Kidney (tissue), 14 donors: ENCODE measurements around the gene C20orf141. TPM values are rescaled to one million over a fixed set of nuclear protein-coding genes. Genes with fewer than 3 reads are reported as not detected.
A peak's percentile ranks its signal among the peaks of the same experiment; 100 is the strongest.

Experiments
- DNase-seq, 5 donors: peaks; one replicate each; pipeline ENCODE4 v3.0.0-alpha.2; 2013 to 2020
- FAIRE-seq: peaks from 2 replicates; lab custom pipeline; 2012; peaks lifted over from hg19 to GRCh38; lab: Jason Lieb, UNC
- H3K27ac ChIP-seq, 2 donors: one replicate each; pipeline ENCODE4 v1.7.0; 2013; ENCODE audit warnings: low read depth in 2 of 2, low read length in 2 of 2, inconsistent platforms in 1 of 2
- H3K27me3 ChIP-seq: one replicate; pipeline ENCODE4 v1.7.1; 2013; ENCODE audit warnings: low read length, inconsistent platforms; ENCODE audit not compliant: control insufficient read depth, insufficient read depth
- H3K36me3 ChIP-seq, 3 donors: one replicate each; pipeline versions ENCODE4 v1.7.0 to v1.7.1; 2013; ENCODE audit warnings: low read length in 3 of 3, control low read depth in 1 of 3, inconsistent platforms in 1 of 3; ENCODE audit not compliant: insufficient read depth in 3 of 3, control insufficient read depth in 2 of 3
- H3K4me1 ChIP-seq, 3 donors: one replicate each; pipeline versions ENCODE4 v1.7.0 to v1.7.1; 2013; ENCODE audit warnings: low read length in 3 of 3, inconsistent platforms in 1 of 3, low read depth in 1 of 3; ENCODE audit not compliant: control insufficient read depth in 2 of 3, insufficient read depth in 2 of 3
- H3K4me3 ChIP-seq, 3 donors: one replicate each; pipeline versions ENCODE4 v1.7.0 to v1.8.1; 2013; ENCODE audit warnings: low read length in 3 of 3, control low read depth in 1 of 3, inconsistent platforms in 1 of 3
- H3K9ac ChIP-seq, 3 donors: one replicate each; pipeline versions ENCODE4 v1.7.0 to v1.7.1; 2013; ENCODE audit warnings: low read length in 3 of 3, control low read depth in 1 of 3, inconsistent platforms in 1 of 3
- H3K9me3 ChIP-seq, 3 donors: one replicate each; pipeline versions ENCODE4 v1.7.0 to v1.7.1; 2013; ENCODE audit warnings: low read length in 3 of 3, control low read depth in 1 of 3, inconsistent platforms in 1 of 3; ENCODE audit not compliant: control insufficient read depth in 2 of 3, insufficient read depth in 1 of 3
- intact Hi-C: fragments of 100-400 bp; cut with DNase I; formaldehyde crosslinking; loops from one replicate; pipeline ENCODE4 v1.11.1; 2022
- polyA plus RNA-seq: library from polyadenylated mRNA; stranded (reverse); fragments of 350-450 nt; fragmentation: Illumina TruSeq; extraction: RNeasy Lipid Tissue Mini Kit (QIAGEN cat#74804); gene quantifications from one replicate; pipeline ENCODE4 v1.2.3, GENCODE V29; 2014; ENCODE audit warnings: low read depth, low replicate concordance; ENCODE audit not compliant: insufficient read depth
- total RNA-seq: library from RNA; stranded (reverse); fragmentation: NEBNext Ultra II Directional; extraction: Animal tissue kit (Norgen Biotek cat#: 25700); gene quantifications from one replicate; pipeline ENCODE4 v1.2.1, GENCODE V29; 2021
- TF ChIP-seq, protein P1 (sequence below): IDR thresholded peaks from 3 replicates; pipeline ENCODE4 v1.5.1; 2012; ENCODE audit warnings: mild to moderate bottlenecking, moderate library complexity, borderline replicate concordance; ENCODE audit not compliant: insufficient read depth; ENCODE audit errors: extremely low read depth
- donor health status: control.
- donor health status: control.
- donor health status: control.
- donor health status: control.
- donor health status: control.
- donor health status: DM: yes; HTN: yes; CAD: no.
- donor health status: Normal renal cell carcinoma (clear cell type).

Gene C20orf141
- total and polyA plus RNA-seq, 2 donors from 2014 or later: not detected

DNA sequence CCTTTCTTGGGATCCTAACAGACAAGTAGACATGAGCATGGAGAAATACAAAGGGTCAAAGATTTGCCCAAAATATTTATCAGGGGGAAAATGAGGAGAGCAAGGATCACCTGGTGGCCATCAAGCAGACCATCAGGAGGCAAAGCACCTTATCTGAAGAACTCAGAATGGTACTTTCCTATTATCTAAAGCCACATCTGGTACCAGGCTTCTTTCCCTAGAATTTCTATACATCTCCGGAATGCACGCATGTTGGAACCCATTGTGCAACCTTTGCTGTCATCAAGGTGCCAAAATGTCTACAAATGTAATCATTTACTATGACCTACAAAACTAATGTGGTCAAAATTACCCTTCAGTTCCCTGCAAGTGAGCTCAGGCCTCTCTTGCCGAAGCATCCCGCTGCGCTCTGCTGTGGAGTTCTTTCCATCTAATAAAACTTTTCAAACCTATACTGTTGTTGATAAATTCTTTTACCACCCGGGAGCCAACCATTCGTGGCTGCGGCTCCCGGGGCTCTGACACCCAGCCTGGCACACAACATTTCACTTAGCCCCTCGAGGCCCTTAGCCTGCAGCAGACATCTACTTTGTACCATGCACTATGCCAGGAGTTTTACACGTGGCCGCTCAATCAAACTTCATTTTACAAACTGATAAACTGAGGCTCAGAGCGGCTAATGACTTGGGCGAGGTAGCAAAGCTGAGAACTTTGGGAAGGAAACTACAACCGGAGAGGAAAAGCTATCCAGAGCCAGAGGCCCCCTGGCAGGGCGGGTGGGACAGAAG is 10.6 kb upstream of the C20orf141 start:
- H3K27me3 ChIP-seq: peaks cover 5% of the 10 kb centered on the region

DNA sequence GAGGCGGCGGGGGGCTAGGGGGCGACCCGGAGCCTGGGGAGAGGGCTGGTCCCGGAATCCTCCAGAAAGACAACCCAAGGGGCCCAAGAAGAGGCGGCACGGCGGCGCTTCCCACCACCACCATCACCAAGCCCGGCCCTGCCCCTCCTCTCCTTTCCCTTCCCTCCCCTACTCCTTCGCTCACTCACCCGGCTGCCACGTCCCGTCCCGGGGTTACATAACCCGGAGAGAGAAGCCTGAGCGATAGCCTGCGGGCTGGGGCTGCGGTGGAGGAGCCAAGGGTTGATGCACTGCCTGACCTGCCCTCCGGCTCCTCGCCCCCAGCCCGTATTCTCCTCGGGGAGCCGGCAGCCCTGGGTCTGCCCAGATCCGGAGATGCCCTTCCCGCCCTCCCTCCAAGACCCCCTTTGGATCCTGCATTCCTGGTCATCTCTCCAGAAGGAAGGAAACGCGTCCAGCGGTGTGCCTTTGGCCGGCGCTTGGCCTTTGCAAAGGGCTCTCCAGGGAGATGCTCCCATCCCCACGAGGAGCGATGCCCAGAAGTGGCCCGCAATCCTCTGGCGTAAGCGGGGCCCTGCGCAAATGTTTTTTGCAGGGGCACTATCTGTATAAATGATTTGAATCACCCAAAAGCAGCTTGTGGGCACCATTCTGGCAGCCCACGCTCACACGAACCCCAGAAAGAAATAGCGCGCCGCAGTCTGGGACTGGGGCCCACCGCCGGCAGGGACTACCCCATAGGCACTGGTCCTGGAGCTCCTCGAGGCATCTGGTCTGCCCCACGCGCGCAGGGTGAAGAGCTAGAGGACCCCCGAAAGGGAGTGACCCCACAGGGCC is 9.7 kb upstream of the C20orf141 start:
- TF ChIP-seq, protein P1, sequence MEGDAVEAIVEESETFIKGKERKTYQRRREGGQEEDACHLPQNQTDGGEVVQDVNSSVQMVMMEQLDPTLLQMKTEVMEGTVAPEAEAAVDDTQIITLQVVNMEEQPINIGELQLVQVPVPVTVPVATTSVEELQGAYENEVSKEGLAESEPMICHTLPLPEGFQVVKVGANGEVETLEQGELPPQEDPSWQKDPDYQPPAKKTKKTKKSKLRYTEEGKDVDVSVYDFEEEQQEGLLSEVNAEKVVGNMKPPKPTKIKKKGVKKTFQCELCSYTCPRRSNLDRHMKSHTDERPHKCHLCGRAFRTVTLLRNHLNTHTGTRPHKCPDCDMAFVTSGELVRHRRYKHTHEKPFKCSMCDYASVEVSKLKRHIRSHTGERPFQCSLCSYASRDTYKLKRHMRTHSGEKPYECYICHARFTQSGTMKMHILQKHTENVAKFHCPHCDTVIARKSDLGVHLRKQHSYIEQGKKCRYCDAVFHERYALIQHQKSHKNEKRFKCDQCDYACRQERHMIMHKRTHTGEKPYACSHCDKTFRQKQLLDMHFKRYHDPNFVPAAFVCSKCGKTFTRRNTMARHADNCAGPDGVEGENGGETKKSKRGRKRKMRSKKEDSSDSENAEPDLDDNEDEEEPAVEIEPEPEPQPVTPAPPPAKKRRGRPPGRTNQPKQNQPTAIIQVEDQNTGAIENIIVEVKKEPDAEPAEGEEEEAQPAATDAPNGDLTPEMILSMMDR: no peak
- no peak overlapping the region for H3K4me3 ChIP-seq
- FAIRE-seq: no peak
- H3K4me1 ChIP-seq: peaks cover 0 to 3% (median under 1%) of the 10 kb centered on the region in 3 donors
- H3K27me3 ChIP-seq: peaks cover 5% of the 10 kb centered on the region
- H3K27ac ChIP-seq: no peak overlapping the region
- intact Hi-C loops: no loop called here
- no peak overlapping the region for H3K9ac ChIP-seq
- H3K36me3 ChIP-seq: no peaks in the 10 kb centered on the region
- no peaks in the 10 kb centered on the region for H3K9me3 ChIP-seq
- peak in 4 of 5 donors; percentile 38 to 60 (median 49) for DNase-seq

More for the DNA sequence above, 10.6 kb upstream of the C20orf141 start:
- no peak overlapping the region for H3K4me3 ChIP-seq
- DNase-seq (no peak), FAIRE-seq (no peak)
- H3K4me1 ChIP-seq: peaks cover 0 to 3% (median 3%) of the 10 kb centered on the region in 3 donors
- no peak overlapping the region for H3K27ac ChIP-seq
- H3K36me3 ChIP-seq: no peaks in the 10 kb centered on the region
- TF ChIP-seq, protein P1: no peak
- intact Hi-C loops: no loop called here
- H3K9me3 ChIP-seq: no peaks in the 10 kb centered on the region
- no peak overlapping the region for H3K9ac ChIP-seq

DNA sequence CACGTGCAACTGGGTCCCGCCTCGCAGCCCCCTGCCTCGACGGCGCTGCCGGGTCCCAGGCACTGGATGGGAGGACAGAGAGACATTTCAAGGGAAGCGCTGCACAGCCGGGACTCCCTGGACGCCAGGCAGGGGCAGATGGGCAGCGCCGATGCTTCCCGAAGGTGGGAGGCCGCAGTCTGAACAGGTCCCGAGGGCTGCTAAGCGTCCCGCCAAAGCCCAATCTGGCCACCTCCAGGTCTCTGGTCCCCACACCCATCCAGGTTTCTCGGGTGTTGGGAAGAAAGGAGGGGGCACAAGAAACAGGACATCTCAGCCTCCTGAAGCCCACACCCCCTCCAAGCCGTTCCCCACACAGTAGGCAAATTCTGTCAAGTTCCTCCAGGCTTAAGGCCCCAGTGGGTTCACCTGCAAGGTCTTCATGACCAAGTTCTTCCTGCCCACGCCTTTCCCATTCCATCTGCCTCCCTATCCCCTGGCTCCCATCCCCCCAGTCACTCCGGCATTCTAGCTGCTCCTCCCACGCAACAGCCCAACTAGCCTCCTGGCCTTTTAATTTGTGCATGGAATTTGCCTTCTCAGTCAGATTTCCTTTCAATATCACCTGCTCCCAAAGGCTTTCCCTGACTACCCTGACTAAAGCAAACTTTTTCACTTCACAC is 9.0 kb upstream of the C20orf141 start:
- DNase-seq (peak; percentile 50 to 93 (median 87)), FAIRE-seq (no peak)
- peaks cover 5% of the 10 kb centered on the region for H3K27me3 ChIP-seq

More for the DNA sequence above, 9.0 kb upstream of the C20orf141 start:
- peak overlapping the region in 1 of 3 donors; percentile 26 for H3K4me3 ChIP-seq
- no peak overlapping the region for H3K9ac ChIP-seq
- TF ChIP-seq, protein P1: no peak
- H3K4me1 ChIP-seq: peaks cover 0 to 3% (median 0%) of the 10 kb centered on the region in 3 donors
- no peaks in the 10 kb centered on the region for H3K9me3 ChIP-seq
- intact Hi-C loops: no loop called here
- H3K27ac ChIP-seq: no peak overlapping the region
- no peaks in the 10 kb centered on the region for H3K36me3 ChIP-seq
